Neural progenitor cell (in vitro differentiated cells): Measurements from ENCODE around the gene CFAP52. TPM values are rescaled to one million over a fixed set of nuclear protein-coding genes. Genes with fewer than 3 reads are reported as not detected.

ENCODE experiments used
- DNase-seq: peaks from one replicate; pipeline ENCODE4 v3.0.0-alpha.2; 2016; ENCODE audit warnings: low spot score
- H2AFZ ChIP-seq: fragments of 200-600 bp; sonication (generic); replicated peaks from 2 replicates; pipeline ENCODE4 v1.6.1; 2016; ENCODE audit warnings: antibody characterized with exemption
- H3F3A ChIP-seq: fragments of 200-600 bp; sonication (generic); 2 replicates; pipeline ENCODE4 v1.6.1; 2016; ENCODE audit warnings: antibody characterized with exemption, low read depth
- H3K27ac ChIP-seq: fragments of 200-600 bp; sonication (generic); 2 replicates; pipeline ENCODE4 v1.5.1; 2016; ENCODE audit warnings: mild to moderate bottlenecking
- H3K27me3 ChIP-seq: fragments of 200-600 bp; sonication (generic); 2 replicates; pipeline ENCODE4 v1.6.1; 2016; ENCODE audit warnings: mild to moderate bottlenecking, moderate library complexity
- H3K36me3 ChIP-seq: fragments of 200-600 bp; sonication (generic); 2 replicates; pipeline ENCODE4 v1.5.1; 2016
- H3K4me1 ChIP-seq: fragments of 200-600 bp; sonication (generic); 2 replicates; pipeline ENCODE4 v1.6.1; 2016; ENCODE audit warnings: mixed run types
- H3K4me2 ChIP-seq: fragments of 200-600 bp; sonication (generic); 2 replicates; pipeline ENCODE4 v1.6.1; 2016
- H3K4me3 ChIP-seq: fragments of 200-600 bp; sonication (generic); 2 replicates; pipeline ENCODE4 v1.5.1; 2016
- H3K79me2 ChIP-seq: fragments of 200-600 bp; sonication (generic); 2 replicates; pipeline ENCODE4 v1.6.1; 2016; ENCODE audit warnings: low read depth
- H3K9ac ChIP-seq: fragments of 200-600 bp; sonication (generic); 2 replicates; pipeline ENCODE4 v1.6.1; 2016
- H3K9me3 ChIP-seq: fragments of 200-600 bp; sonication (generic); 2 replicates; pipeline ENCODE4 v1.5.1; 2016; ENCODE audit warnings: low read depth
- H4K20me1 ChIP-seq: fragments of 200-600 bp; sonication (generic); 2 replicates; pipeline ENCODE4 v1.6.1; 2016; ENCODE audit warnings: low read depth
- H3K27ac Mint-ChIP-seq: 3 replicates; pipeline ENCODE4 v1.8.0; 2021; ENCODE audit warnings: mixed read lengths
- H3K27me3 Mint-ChIP-seq: 2 replicates; pipeline ENCODE4 v1.8.0; 2022; ENCODE audit warnings: low read depth, mild to moderate bottlenecking, inconsistent platforms, moderate library complexity, mixed read lengths; ENCODE audit not compliant: insufficient read depth
- H3K36me3 Mint-ChIP-seq: 3 replicates; pipeline ENCODE4 v1.8.0; 2021; ENCODE audit warnings: mixed read lengths
- H3K4me1 Mint-ChIP-seq: 3 replicates; pipeline ENCODE4 v1.8.0; 2021; ENCODE audit warnings: mixed read lengths
- H3K4me3 Mint-ChIP-seq: 3 replicates; pipeline ENCODE4 v1.8.0; 2021; ENCODE audit warnings: mild to moderate bottlenecking, moderate library complexity, mixed read lengths
- H3K9me3 Mint-ChIP-seq: 3 replicates; pipeline ENCODE4 v1.8.0; 2020; ENCODE audit warnings: mixed read lengths
- CTCF ChIP-seq: fragments of 200-600 bp; sonication (generic); IDR thresholded peaks from 2 replicates; pipeline ENCODE4 v1.5.1; 2017; ENCODE audit warnings: antibody characterized with exemption, mild to moderate bottlenecking
- EZH2 ChIP-seq: fragments of 200-600 bp; sonication (generic); IDR thresholded peaks from 2 replicates; pipeline ENCODE4 v1.6.1; 2017; ENCODE audit warnings: antibody characterized with exemption, mild to moderate bottlenecking, moderate library complexity
- EZH2phosphoT487 ChIP-seq: fragments of 200-600 bp; sonication (generic); IDR thresholded peaks from 2 replicates; pipeline ENCODE4 v1.6.1; 2017; ENCODE audit warnings: antibody characterized with exemption
- total RNA-seq: library from RNA; depleted of rRNA; stranded (reverse); fragments of >200 nt; gene quantifications from 2 replicates; pipeline ENCODE4 v1.2.3, GENCODE V29; 2015; ENCODE audit warnings: low replicate concordance

CFAP52 gene
- total RNA-seq, 1 donor from 2014 or later = not detected

- H3K4me2 ChIP-seq = no peak overlapping the region
- peaks cover 10% of the 10 kb centered on the region for H3K4me1 ChIP-seq
- Mint-ChIP-seq H3K27me3 (peaks cover 10% of the 10 kb centered on the region), H3K9me3 (peaks cover 9% of the 10 kb centered on the region), H3K4me3 (no peak overlapping the region), H3K36me3 (peaks cover 5% of the 10 kb centered on the region), H3K4me1 (peaks cover 21% of the 10 kb centered on the region), H3K27ac (no peak overlapping the region)
- H3K27ac ChIP-seq = no peak overlapping the region
- no peaks in the 10 kb centered on the region for H3K79me2 ChIP-seq
- no peaks in the 10 kb centered on the region for H3K36me3 ChIP-seq
- H3K4me3 ChIP-seq = no peak overlapping the region
- H3K9me3 ChIP-seq = no peaks in the 10 kb centered on the region
- TF ChIP-seq CTCF = no peak
- TF ChIP-seq EZH2phosphoT487 = no peak
- TF ChIP-seq EZH2 = no peak
- H3K9ac ChIP-seq = no peak overlapping the region
- DNase-seq = no peak
- no peaks in the 10 kb centered on the region for H4K20me1 ChIP-seq
- H2AFZ ChIP-seq = no peak overlapping the region
- H3K27me3 ChIP-seq = no peaks in the 10 kb centered on the region
- H3F3A ChIP-seq = no peaks in the 10 kb centered on the region
These were observed 90.1 kb downstream of the CFAP52 start for GRCh38 chr17:9666461-9667050.

- H3K9me3 ChIP-seq = no peaks in the 10 kb centered on the region
- H3K4me1 ChIP-seq = peaks cover 17% of the 10 kb centered on the region
- H3K9ac ChIP-seq = no peak overlapping the region
- H3K4me2 ChIP-seq = no peak overlapping the region
- H3K36me3 Mint-ChIP-seq = peaks cover 5% of the 10 kb centered on the region
- no peak overlapping the region for H3K27ac Mint-ChIP-seq
- no peak overlapping the region for H3K27ac ChIP-seq
- no peaks in the 10 kb centered on the region for H3F3A ChIP-seq
- peaks cover 9% of the 10 kb centered on the region for H3K9me3 Mint-ChIP-seq
- no peak for DNase-seq
- H2AFZ ChIP-seq = no peak overlapping the region
- H3K79me2 ChIP-seq = no peaks in the 10 kb centered on the region
- no peak overlapping the region for H3K4me3 Mint-ChIP-seq
- H3K4me3 ChIP-seq = no peak overlapping the region
- peaks cover 9% of the 10 kb centered on the region for H3K27me3 Mint-ChIP-seq
- H3K27me3 ChIP-seq = no peaks in the 10 kb centered on the region
- TF ChIP-seq EZH2phosphoT487 (no peak), CTCF (no peak), EZH2 (no peak)
- H3K4me1 Mint-ChIP-seq = peaks cover 18% of the 10 kb centered on the region
- no peaks in the 10 kb centered on the region for H4K20me1 ChIP-seq
- H3K36me3 ChIP-seq = no peaks in the 10 kb centered on the region
These were observed 92.1 kb downstream of the CFAP52 start for GRCh38 chr17:9668517-9668916.

GRCh38 chr17:9669551-9670008, 93.1 kb downstream of the CFAP52 start:
- Histone ChIP-seq H3K4me1 (peaks cover 17% of the 10 kb centered on the region), H3K36me3 (no peaks in the 10 kb centered on the region), H3K4me2 (no peak overlapping the region), H3K9ac (no peak overlapping the region), H3K9me3 (no peaks in the 10 kb centered on the region), H3K79me2 (no peaks in the 10 kb centered on the region), H3K27ac (no peak overlapping the region), H3F3A (no peaks in the 10 kb centered on the region), H3K4me3 (no peak overlapping the region), H4K20me1 (no peaks in the 10 kb centered on the region), H2AFZ (no peak overlapping the region), H3K27me3 (no peaks in the 10 kb centered on the region)
- peaks cover 1% of the 10 kb centered on the region for H3K36me3 Mint-ChIP-seq
- H3K27ac Mint-ChIP-seq = no peak overlapping the region
- peaks cover 9% of the 10 kb centered on the region for H3K9me3 Mint-ChIP-seq
- H3K4me1 Mint-ChIP-seq = peaks cover 18% of the 10 kb centered on the region
- H3K4me3 Mint-ChIP-seq = no peak overlapping the region
- TF ChIP-seq EZH2phosphoT487 (no peak), CTCF (no peak), EZH2 (no peak)
- H3K27me3 Mint-ChIP-seq = peaks cover 4% of the 10 kb centered on the region
- DNase-seq = no peak
